Upper lobe of right lung (tissue), 1 donor: ENCODE data around the gene MFAP3. TPM values are rescaled to one million over a fixed set of nuclear protein-coding genes. Genes with fewer than 3 reads are reported as not detected.

Source experiments
- ATAC-seq: fragments of 200-7000 bp; cut with Tn5 transposase; one replicate; pipeline ENCODE4 v1.9.1; 2020; ENCODE audit warnings: mild to moderate bottlenecking, moderate library complexity
- DNase-seq: peaks from one replicate; pipeline ENCODE4 v3.0.0-alpha.2; 2020
- H3K27ac ChIP-seq: fragments of 200-600 bp; one replicate; pipeline ENCODE4 v1.8.0; 2022
- H3K27me3 ChIP-seq: fragments of 200-600 bp; one replicate; pipeline ENCODE4 v1.8.0; 2022; ENCODE audit warnings: mild to moderate bottlenecking
- H3K36me3 ChIP-seq: fragments of 200-600 bp; one replicate; pipeline ENCODE4 v1.8.0; 2022
- H3K4me1 ChIP-seq: fragments of 200-600 bp; one replicate; pipeline ENCODE4 v1.8.0; 2022
- H3K4me3 ChIP-seq: fragments of 200-600 bp; one replicate; pipeline ENCODE4 v1.8.0; 2022; ENCODE audit warnings: mild to moderate bottlenecking
- H3K9me3 ChIP-seq: fragments of 200-600 bp; one replicate; pipeline ENCODE4 v1.8.0; 2022
- intact Hi-C: fragments of 100-400 bp; cut with DNase I; formaldehyde crosslinking; loops from one replicate; pipeline ENCODE4 v1.11.0; 2022
- total RNA-seq: library from RNA; stranded (reverse); fragmentation: NEBNext Ultra II Directional; extraction: Animal tissue kit (Norgen Biotek cat#: 25700); gene quantifications from one replicate; pipeline ENCODE4 v1.2.1, GENCODE V29; 2021
- TF ChIP-seq, protein P1 (sequence below): fragments of 200-600 bp; IDR thresholded peaks from one replicate; pipeline ENCODE4 v1.8.0; 2022; ENCODE audit warnings: antibody characterized with exemption
- donor health status: DM: no; HTN: yes; CAD: no; lungs with severe emphysema.

The MFAP3 gene
- total RNA-seq, 1 donor from 2014 or later: 32.8 TPM

DNA sequence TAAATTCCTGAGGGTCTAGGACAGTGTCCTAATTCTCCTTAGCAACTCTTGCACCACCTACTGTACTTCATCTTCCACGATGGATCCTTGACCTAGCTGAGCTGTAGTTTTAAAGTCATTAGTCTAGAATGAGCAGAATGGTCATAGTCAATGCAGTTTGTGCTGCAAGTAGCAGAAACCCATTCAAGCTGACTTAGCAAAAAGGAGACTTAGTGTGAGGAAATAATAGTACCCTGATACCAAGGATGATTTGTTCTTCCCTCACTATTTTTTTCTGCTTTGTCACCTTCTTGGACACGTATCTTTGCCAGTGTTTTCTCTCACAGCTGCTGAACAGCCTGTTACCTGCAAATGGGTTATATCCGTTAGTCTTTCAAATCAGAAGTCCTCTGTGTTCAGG lies 5.3 kb downstream of the MFAP3 start:
- ATAC-seq: no peak
- TF ChIP-seq, protein P1, sequence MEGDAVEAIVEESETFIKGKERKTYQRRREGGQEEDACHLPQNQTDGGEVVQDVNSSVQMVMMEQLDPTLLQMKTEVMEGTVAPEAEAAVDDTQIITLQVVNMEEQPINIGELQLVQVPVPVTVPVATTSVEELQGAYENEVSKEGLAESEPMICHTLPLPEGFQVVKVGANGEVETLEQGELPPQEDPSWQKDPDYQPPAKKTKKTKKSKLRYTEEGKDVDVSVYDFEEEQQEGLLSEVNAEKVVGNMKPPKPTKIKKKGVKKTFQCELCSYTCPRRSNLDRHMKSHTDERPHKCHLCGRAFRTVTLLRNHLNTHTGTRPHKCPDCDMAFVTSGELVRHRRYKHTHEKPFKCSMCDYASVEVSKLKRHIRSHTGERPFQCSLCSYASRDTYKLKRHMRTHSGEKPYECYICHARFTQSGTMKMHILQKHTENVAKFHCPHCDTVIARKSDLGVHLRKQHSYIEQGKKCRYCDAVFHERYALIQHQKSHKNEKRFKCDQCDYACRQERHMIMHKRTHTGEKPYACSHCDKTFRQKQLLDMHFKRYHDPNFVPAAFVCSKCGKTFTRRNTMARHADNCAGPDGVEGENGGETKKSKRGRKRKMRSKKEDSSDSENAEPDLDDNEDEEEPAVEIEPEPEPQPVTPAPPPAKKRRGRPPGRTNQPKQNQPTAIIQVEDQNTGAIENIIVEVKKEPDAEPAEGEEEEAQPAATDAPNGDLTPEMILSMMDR: no peak
- intact Hi-C loops: no loop called here
- Histone ChIP-seq H3K27ac (no peak overlapping the region), H3K27me3 (no peaks in the 10 kb centered on the region), H3K4me3 (no peak overlapping the region), H3K4me1 (peaks cover 34% of the 10 kb centered on the region), H3K36me3 (no peaks in the 10 kb centered on the region), H3K9me3 (no peaks in the 10 kb centered on the region)
- no peak for DNase-seq

DNA sequence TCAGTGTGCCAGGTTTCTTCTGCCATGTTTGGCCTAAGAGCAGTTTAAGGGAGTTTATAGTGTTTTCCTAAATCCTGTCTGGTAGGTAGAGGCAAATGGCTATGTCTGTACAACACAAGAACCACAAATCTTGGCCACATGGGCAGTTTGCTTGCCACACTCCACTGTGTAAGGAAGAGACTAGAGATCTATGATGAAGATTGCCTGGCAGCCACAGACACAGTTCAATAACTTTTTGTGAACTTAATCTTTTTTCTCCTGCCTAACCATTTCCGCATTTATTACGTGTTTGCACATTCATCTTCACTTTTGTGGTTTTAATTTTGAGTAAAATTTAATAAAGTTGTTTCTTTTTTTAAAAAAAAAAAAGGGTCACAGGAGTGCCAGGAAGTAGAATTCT lies 5.8 kb downstream of the MFAP3 start:
- no peak overlapping the region for H3K27ac ChIP-seq
- no peaks in the 10 kb centered on the region for H3K27me3 ChIP-seq
- H3K4me3 ChIP-seq: no peak overlapping the region
- intact Hi-C loops: no loop called here
- no peak for ATAC-seq
- TF ChIP-seq, protein P1: no peak
- no peak for DNase-seq
- H3K4me1 ChIP-seq: peaks cover 33% of the 10 kb centered on the region
- H3K36me3 ChIP-seq: peaks cover 2% of the 10 kb centered on the region
- H3K9me3 ChIP-seq: no peaks in the 10 kb centered on the region

DNA sequence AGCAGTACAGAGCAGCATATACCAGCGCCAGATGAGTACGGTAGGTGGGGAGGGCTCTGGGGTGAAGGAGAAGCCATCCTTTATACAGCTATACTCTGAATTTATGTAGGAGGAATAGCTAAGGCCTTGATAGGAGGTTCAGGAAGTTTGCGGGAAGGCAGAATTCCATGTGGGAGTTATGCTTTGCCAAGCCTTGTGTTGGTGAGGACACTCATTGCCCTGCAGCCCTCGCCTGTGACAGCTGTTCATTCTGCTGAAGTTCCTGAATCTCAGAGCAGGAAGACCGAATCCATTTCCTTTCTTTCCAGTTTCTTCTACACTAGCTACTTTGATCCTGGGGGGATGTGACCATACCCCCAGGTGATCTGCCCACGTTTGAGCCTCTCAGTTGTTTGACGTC lies 7.7 kb downstream of the MFAP3 start:
- peaks cover 15% of the 10 kb centered on the region for H3K4me1 ChIP-seq
- peaks cover 17% of the 10 kb centered on the region for H3K36me3 ChIP-seq
- TF ChIP-seq, protein P1: no peak
- H3K27ac ChIP-seq: no peak overlapping the region
- H3K9me3 ChIP-seq: no peaks in the 10 kb centered on the region
- ATAC-seq: no peak
- H3K4me3 ChIP-seq: no peak overlapping the region
- intact Hi-C loops: no loop called here
- no peak for DNase-seq
- no peaks in the 10 kb centered on the region for H3K27me3 ChIP-seq

DNA sequence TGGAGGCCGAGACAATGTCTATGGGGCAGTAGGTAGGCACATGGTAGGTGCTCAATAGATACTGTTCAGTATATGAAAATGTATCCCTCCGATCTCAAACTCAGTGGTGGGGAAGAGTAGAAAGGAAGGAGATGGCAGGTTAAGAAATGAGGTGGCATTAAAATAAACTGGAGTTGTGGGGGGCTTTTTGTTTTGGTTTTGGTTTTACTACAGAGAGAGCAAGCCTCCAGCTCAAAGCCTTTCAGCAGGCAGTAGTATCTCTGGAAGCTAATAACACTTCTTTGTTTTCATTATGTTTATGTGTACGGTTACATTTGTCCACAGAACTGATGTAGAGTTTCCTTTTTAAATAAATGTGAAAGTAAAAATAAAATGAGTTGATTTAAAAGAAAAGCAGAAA lies 8.6 kb downstream of the MFAP3 start:
- Histone ChIP-seq H3K4me3 (no peak overlapping the region), H3K4me1 (peaks cover 11% of the 10 kb centered on the region), H3K27me3 (no peaks in the 10 kb centered on the region), H3K27ac (no peak overlapping the region), H3K36me3 (peaks cover 23% of the 10 kb centered on the region), H3K9me3 (no peaks in the 10 kb centered on the region)
- TF ChIP-seq, protein P1: no peak
- DNase-seq: no peak
- intact Hi-C loops: no loop called here
- no peak for ATAC-seq

DNA sequence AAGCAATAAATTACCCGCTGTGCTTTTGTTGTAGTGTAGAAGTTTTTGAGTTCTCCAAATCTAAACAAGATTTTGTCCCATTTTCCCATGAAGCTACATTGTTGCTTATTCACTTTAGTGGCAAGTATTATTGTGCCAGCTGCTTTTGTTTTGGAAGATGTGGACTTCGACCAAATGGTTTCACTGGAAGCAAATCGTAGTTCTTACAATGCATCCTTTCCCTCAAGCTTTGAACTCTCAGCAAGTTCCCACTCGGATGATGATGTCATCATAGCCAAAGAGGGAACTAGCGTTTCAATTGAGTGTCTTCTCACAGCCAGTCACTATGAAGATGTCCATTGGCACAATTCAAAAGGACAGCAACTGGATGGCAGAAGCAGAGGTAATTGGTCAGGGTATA lies 10.9 kb downstream of the MFAP3 start:
- Histone ChIP-seq H3K4me1 (no peaks in the 10 kb centered on the region), H3K4me3 (no peak overlapping the region), H3K9me3 (no peaks in the 10 kb centered on the region), H3K27me3 (no peaks in the 10 kb centered on the region), H3K27ac (no peak overlapping the region), H3K36me3 (peaks cover 39% of the 10 kb centered on the region)
- TF ChIP-seq, protein P1: no peak
- DNase-seq (no peak), ATAC-seq (no peak)
- intact Hi-C loops: no loop called here

DNA sequence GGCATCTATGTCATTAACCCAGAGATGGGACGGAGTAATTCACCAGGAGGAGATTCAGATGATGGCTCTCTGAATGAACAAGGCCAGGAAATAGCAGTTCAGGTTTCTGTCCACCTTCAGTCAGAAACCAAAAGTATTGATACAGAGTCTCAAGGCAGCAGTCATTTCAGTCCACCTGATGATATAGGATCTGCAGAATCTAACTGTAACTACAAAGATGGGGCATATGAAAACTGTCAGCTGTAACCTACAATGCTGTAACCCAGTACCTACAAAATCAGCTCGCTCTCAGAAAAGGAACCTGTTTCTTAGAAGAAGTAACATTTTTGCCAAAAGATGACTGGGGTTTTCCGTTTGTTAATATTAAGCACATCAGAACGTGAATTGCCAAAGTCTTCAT lies 14.7 kb downstream of the MFAP3 start:
- TF ChIP-seq, protein P1: no peak
- intact Hi-C loops: no loop called here
- H3K9me3 ChIP-seq: no peaks in the 10 kb centered on the region

More for the DNA sequence above, 14.7 kb downstream of the MFAP3 start:
- DNase-seq (no peak), ATAC-seq (no peak)
- Histone ChIP-seq H3K27ac (no peak overlapping the region), H3K36me3 (peaks cover 39% of the 10 kb centered on the region), H3K27me3 (no peaks in the 10 kb centered on the region), H3K4me3 (no peak overlapping the region), H3K4me1 (no peaks in the 10 kb centered on the region)
